Daoy (cell line): ENCODE results near the gene SF3B1. TPM values are rescaled to one million over a fixed set of nuclear protein-coding genes. Genes with fewer than 3 reads are reported as not detected.
"Not testable (repeated sequence)": the region's sequence is repeated elsewhere in the genome, so short reads cannot be mapped to it uniquely, and the experiment has no call there.

Experiments
- DNase-seq: peaks from one replicate; pipeline ENCODE4 v3.0.0-alpha.2; 2015; ENCODE audit warnings: low read depth
- total RNA-seq: library from RNA; depleted of rRNA; stranded (reverse); fragments of >200 nt; shearing (Covaris generic); gene quantifications from 2 replicates; pipeline ENCODE4 v1.2.3, GENCODE V29; 2014

SF3B1 gene
- total RNA-seq, 1 experiment from 2014 or later: 220 TPM

- DNase-seq: peak; percentile 50
These were observed 56.1 kb downstream of the SF3B1 start for GRCh38 chr2:197378494-197379307.

- DNase-seq: no peak
These were observed 56.7 kb downstream of the SF3B1 start for GRCh38 chr2:197378086-197378485.

- DNase-seq: no peak
These were observed 57.2 kb downstream of the SF3B1 start for GRCh38 chr2:197377670-197378069.

GRCh38 chr2:197372592-197372991, 62.2 kb downstream of the SF3B1 start:
- DNase-seq: no peak

- DNase-seq: not testable (repeated sequence)
These were observed 64.2 kb downstream of the SF3B1 start for GRCh38 chr2:197370664-197371063.

- no peak for DNase-seq
These were observed 64.9 kb downstream of the SF3B1 start for GRCh38 chr2:197369933-197370320.

- DNase-seq: peak; percentile 11
These were observed 65.4 kb downstream of the SF3B1 start for GRCh38 chr2:197369228-197369932.

GRCh38 chr2:197368412-197368811, 66.4 kb downstream of the SF3B1 start:
- no peak for DNase-seq

GRCh38 chr2:197363998-197364397, 70.8 kb downstream of the SF3B1 start:
- DNase-seq: no peak

- peak; percentile 70 for DNase-seq
These were observed 74.1 kb downstream of the SF3B1 start for GRCh38 chr2:197360744-197361156.

GRCh38 chr2:197359859-197360258, 75.0 kb downstream of the SF3B1 start:
- no peak for DNase-seq

GRCh38 chr2:197358931-197359330, 75.9 kb downstream of the SF3B1 start:
- no peak for DNase-seq

GRCh38 chr2:197357986-197358385, 76.8 kb downstream of the SF3B1 start:
- DNase-seq: no peak

GRCh38 chr2:197356136-197356535, 78.7 kb downstream of the SF3B1 start:
- no peak for DNase-seq

- no peak for DNase-seq
These were observed 80.7 kb downstream of the SF3B1 start for GRCh38 chr2:197354169-197354558.

- DNase-seq: no peak
These were observed 81.2 kb downstream of the SF3B1 start for GRCh38 chr2:197353393-197354168.

GRCh38 chr2:197349699-197350098, 85.1 kb downstream of the SF3B1 start:
- DNase-seq: no peak

- DNase-seq: no peak
These were observed 86.0 kb downstream of the SF3B1 start for GRCh38 chr2:197348721-197349360.

GRCh38 chr2:197345846-197346370, 88.9 kb downstream of the SF3B1 start:
- peak; percentile 35 for DNase-seq

- DNase-seq: not testable (repeated sequence)
These were observed 90.9 kb downstream of the SF3B1 start for GRCh38 chr2:197343968-197344367.

- DNase-seq: no peak
These were observed 94.2 kb downstream of the SF3B1 start for GRCh38 chr2:197340591-197340990.
